K562 (cell line): Measurements from ENCODE around the gene OR2B6. TPM values are rescaled to one million over a fixed set of nuclear protein-coding genes. Genes with fewer than 3 reads are reported as not detected.
A peak's percentile ranks its signal among the peaks of the same experiment; 100 is the strongest.

ENCODE experiments used
- CTCF ChIP-seq, 3 experiments: IDR thresholded peaks in 2 of 3; conservative IDR thresholded peaks in 1 of 3; 2 replicates each; pipeline ENCODE4 v1.5.1; 2011 to 2012; ENCODE audit warnings: low read length in 3 of 3, mild to moderate bottlenecking in 3 of 3, control low read depth in 2 of 3, improper control_type of control experiment in 1 of 3, inconsistent platforms in 1 of 3, low read depth in 1 of 3, mixed read lengths in 1 of 3, moderate library complexity in 1 of 3; ENCODE audit not compliant: insufficient read depth in 2 of 3
- DDX20 ChIP-seq: fragments of 450-650 bp; IDR thresholded peaks from 2 replicates; pipeline ENCODE4 v1.6.1; 2016; ENCODE audit warnings: missing genetic modification characterization, low read depth, mild to moderate bottlenecking, missing compliant biosample characterization, moderate library complexity
- DPF2 ChIP-seq: fragments of 450-650 bp; IDR thresholded peaks from 2 replicates; pipeline ENCODE4 v1.6.1; 2016
- EHMT2 ChIP-seq: fragments of 450-650 bp; IDR thresholded peaks from 2 replicates; pipeline ENCODE4 v1.6.1; 2018; ENCODE audit warnings: antibody characterized with exemption
- HBP1 ChIP-seq: fragments of 450-650 bp; formaldehyde crosslinking; IDR thresholded peaks from 2 replicates; pipeline ENCODE4 v1.4.0; 2022; ENCODE audit warnings: missing genetic modification characterization
- LEF1 ChIP-seq: fragments of 450-650 bp; IDR thresholded peaks from 2 replicates; pipeline ENCODE4 v1.6.1; 2016; ENCODE audit warnings: mild to moderate bottlenecking
- MNT ChIP-seq, 2 experiments: fragments of 450-650 bp; conservative IDR thresholded peaks; 2 replicates each; pipeline ENCODE4 v1.6.1; 2017; ENCODE audit warnings: mild to moderate bottlenecking in 2 of 2, moderate library complexity in 2 of 2
- NCOR1 ChIP-seq: fragments of 450-650 bp; IDR thresholded peaks from 2 replicates; pipeline ENCODE4 v1.6.1; 2016; ENCODE audit warnings: mild to moderate bottlenecking, moderate library complexity
- PBX2 ChIP-seq, 2 experiments: IDR thresholded peaks in 1 of 2; conservative IDR thresholded peaks in 1 of 2; 2 replicates each; pipeline ENCODE4 v1.6.1; 2016; ENCODE audit warnings: low read depth in 2 of 2, mild to moderate bottlenecking in 1 of 2, missing compliant biosample characterization in 1 of 2, missing genetic modification characterization in 1 of 2, moderate library complexity in 1 of 2
- PRMT5 ChIP-seq: sonication (generic); formaldehyde crosslinking; IDR thresholded peaks from 2 replicates; pipeline ENCODE4 v1.5.0; 2020; ENCODE audit warnings: missing genetic modification reagents
- SAFB2 ChIP-seq: fragments of 200-400 bp; formaldehyde crosslinking; IDR thresholded peaks from 2 replicates; pipeline ENCODE4 v1.6.1; 2018; ENCODE audit warnings: borderline replicate concordance, low read length, low read depth, moderate library complexity; ENCODE audit not compliant: severe bottlenecking
- SIRT6 ChIP-seq: IDR thresholded peaks from one replicate; pipeline ENCODE4 v1.6.1; 2012; ENCODE audit warnings: low read depth, mild to moderate bottlenecking, control low read depth, inconsistent platforms, low read length, moderate library complexity
- SOX6 ChIP-seq: fragments of 450-650 bp; IDR thresholded peaks from 2 replicates; pipeline ENCODE4 v1.6.1; 2014; ENCODE audit warnings: mild to moderate bottlenecking
- TCF3 ChIP-seq: sonication (generic); formaldehyde crosslinking; IDR thresholded peaks from 2 replicates; pipeline ENCODE4 v1.4.0; 2020; ENCODE audit warnings: mild to moderate bottlenecking, missing genetic modification reagents
- TEAD4 ChIP-seq, 2 experiments: sonication (generic) in 1 of 2; formaldehyde crosslinking in 1 of 2; IDR thresholded peaks; 2 replicates each; pipeline versions ENCODE4 v1.6.1 to v1.8.0; 2012 to 2022; ENCODE audit warnings: borderline replicate concordance in 1 of 2, inconsistent platforms in 1 of 2, low read length in 1 of 2, mild to moderate bottlenecking in 1 of 2, missing genetic modification reagents in 1 of 2
- ZNF239 ChIP-seq: fragments of 250-450 bp; sonication (Bioruptor Pico); IDR thresholded peaks from 2 replicates; pipeline ENCODE4 v1.4.0; 2020; ENCODE audit warnings: mild to moderate bottlenecking
- ZNF395 ChIP-seq: fragments of 200-800 bp; sonication (Bioruptor generic); IDR thresholded peaks from 2 replicates; pipeline ENCODE4 v1.6.1; 2017; ENCODE audit warnings: missing genetic modification characterization, missing compliant biosample characterization
- ZNF444 ChIP-seq: fragments of 250-450 bp; sonication (Bioruptor Pico); IDR thresholded peaks from 2 replicates; pipeline ENCODE4 v1.4.0; 2020; ENCODE audit warnings: mild to moderate bottlenecking, moderate library complexity
- polyA plus RNA-seq, 8 experiments: library from polyadenylated mRNA; depleted of rRNA in 4 of 8; stranded (reverse) in 5 of 8; unstranded in 3 of 8; fragments of >200 nt; fragmentation: Nextera tagmentation in 2 of 8; fragmentation: Illumina TruSeq in 1 of 8; extraction: Ambion mirVana in 2 of 8; extraction: Trizol in 1 of 8; gene quantifications; 2 replicates each; pipeline versions ENCODE4 v1.2.1 to v1.2.3, GENCODE V29; 2011 to 2014; ENCODE audit warnings: inconsistent platforms in 1 of 8, missing spikeins in 1 of 8
- total RNA-seq, 7 experiments: library from RNA; depleted of rRNA in 6 of 7; stranded (reverse); fragments of >200 nt in 6 of 7; fragmentation: Illumina TruSeq in 2 of 7; extraction: Trizol in 2 of 7; gene quantifications; 2 replicates each; pipeline versions ENCODE4 v1.2.1 to v1.2.3, GENCODE V29; 2011 to 2021; ENCODE audit warnings: low replicate concordance in 1 of 7

OR2B6 gene
- total and polyA plus RNA-seq, 9 of the 15 experiments (the other 6 are each of a cell fraction or from before 2014, with no cell fraction given), result 1.9 to 18.7 (median 4.4) TPM

- TF ChIP-seq TEAD4 (IDR thresholded peaks at IDR 0.05; ENCODE audit: low read length) (peak; percentile 25; the same call in 1 of the 2 replicates), TEAD4 (CRISPR knock-in tag; IDR thresholded peaks at IDR 0.05; ENCODE audit: borderline replicate concordance) (no peak), NCOR1 (peak; percentile 62), SIRT6 (no peak), LEF1 (no peak), EHMT2 (peak; percentile 45; the same call in 1 of the 2 replicates), DPF2 (peak; percentile 33; the same call in 1 of the 2 replicates), ZNF395 (CRISPR knock-in tag) (0 out of 2 replicates have a peak, but pooled peaks have one; percentile 42), PRMT5 (CRISPR knock-in tag) (no peak), PBX2 (CRISPR knock-in tag; IDR thresholded peaks at IDR 0.05; ENCODE audit: low read depth) (no peak), PBX2 (tag; conservative IDR thresholded peaks at IDR 0.05; ENCODE audit: low read depth) (peak; percentile 53; the same call in 1 of the 2 replicates), ZNF444 (CRISPR knock-in tag) (no peak), CTCF (IDR thresholded peaks at IDR 0.05 in 2 of 3, conservative IDR thresholded peaks at IDR 0.05 in 1 of 3; ENCODE audit: insufficient read depth in 2 of 3, low read depth in 1 of 3, low read length in 3 of 3) (peak in 2 of 3 experiments; percentile 15; a peak in 1 of 6 replicates), DDX20 (tag) (no peak), SAFB2 (no peak), MNT (conservative IDR thresholded peaks at IDR 0.05) (0 out of 4 replicates have a peak, but pooled peaks of 1 of the 2 experiments have one; percentile 14), SOX6 (peak; percentile 62), ZNF239 (CRISPR knock-in tag) (peak; percentile 69), HBP1 (no peak), TCF3 (CRISPR knock-in tag) (peak; percentile 66)
Measured at GRCh38 chr6:27977387-27977786, 20.3 kb downstream of the OR2B6 start (continued).
